Lower lobe of right lung (tissue), 2 donors: Measurements from ENCODE around the gene FEM1B. TPM values are rescaled to one million over a fixed set of nuclear protein-coding genes. Genes with fewer than 3 reads are reported as not detected.

Source experiments
- ATAC-seq, 2 donors: fragments of 200-7000 bp; cut with Tn5 transposase; one replicate each; pipeline ENCODE4 v1.9.1; 2020 to 2022; ENCODE audit warnings: mild to moderate bottlenecking in 2 of 2, moderate library complexity in 2 of 2
- DNase-seq: peaks from one replicate; pipeline ENCODE4 v3.0.0-alpha.2; 2020
- H3K27ac ChIP-seq: fragments of 200-600 bp; one replicate; pipeline ENCODE4 v1.8.0; 2022
- H3K27me3 ChIP-seq: fragments of 200-600 bp; one replicate; pipeline ENCODE4 v1.8.0; 2022; ENCODE audit warnings: low read depth
- H3K36me3 ChIP-seq: fragments of 200-600 bp; one replicate; pipeline ENCODE4 v1.8.0; 2022; ENCODE audit warnings: mild to moderate bottlenecking
- H3K4me1 ChIP-seq: fragments of 200-600 bp; one replicate; pipeline ENCODE4 v1.8.0; 2022
- H3K4me3 ChIP-seq: fragments of 200-600 bp; one replicate; pipeline ENCODE4 v1.8.0; 2022; ENCODE audit warnings: mild to moderate bottlenecking
- H3K9me3 ChIP-seq: fragments of 200-600 bp; one replicate; pipeline ENCODE4 v1.8.0; 2022
- intact Hi-C: fragments of 100-400 bp; cut with DNase I; formaldehyde crosslinking; loops from one replicate; pipeline ENCODE4 v1.11.0; 2022
- total RNA-seq: library from RNA; stranded (reverse); fragmentation: NEBNext Ultra II Directional; extraction: Animal tissue kit (Norgen Biotek cat#: 25700); gene quantifications from one replicate; pipeline ENCODE4 v1.2.1, GENCODE V29; 2021
- TF ChIP-seq, protein P1 (sequence below): fragments of 200-600 bp; IDR thresholded peaks from one replicate; pipeline ENCODE4 v1.8.0; 2022; ENCODE audit warnings: antibody characterized with exemption, mild to moderate bottlenecking
- donor health status: DM: no; HTN: yes; CAD: no; lungs with severe emphysema.

FEM1B gene
- total RNA-seq, 1 donor from 2014 or later: 55.3 TPM

DNA sequence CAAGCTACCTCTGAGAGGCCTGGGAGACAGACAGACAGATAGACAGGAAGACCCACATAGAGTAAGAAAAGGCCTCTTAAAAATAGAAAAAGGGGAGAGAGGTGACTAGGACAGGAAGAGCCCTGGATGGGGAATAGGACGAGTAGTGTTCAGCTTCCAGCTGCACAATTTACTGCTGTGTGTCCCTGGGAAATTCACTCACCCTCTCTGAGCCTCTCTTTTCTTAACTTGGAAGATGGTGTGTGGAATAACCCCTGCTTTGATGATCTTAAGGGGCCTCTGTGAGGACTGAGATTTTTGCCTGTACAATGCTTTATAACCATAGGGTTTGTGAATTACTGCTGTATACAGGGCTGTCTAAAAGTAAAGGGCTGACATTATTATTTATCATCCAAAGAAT is 37.5 kb downstream of the FEM1B start:
- Histone ChIP-seq H3K9me3 (no peaks in the 10 kb centered on the region), H3K4me3 (no peak overlapping the region), H3K4me1 (no peaks in the 10 kb centered on the region), H3K27me3 (peaks cover 6% of the 10 kb centered on the region), H3K36me3 (no peaks in the 10 kb centered on the region), H3K27ac (no peak overlapping the region)
- no peak for ATAC-seq
- DNase-seq: no peak
- intact Hi-C loops: no loop called here
- TF ChIP-seq, protein P1, sequence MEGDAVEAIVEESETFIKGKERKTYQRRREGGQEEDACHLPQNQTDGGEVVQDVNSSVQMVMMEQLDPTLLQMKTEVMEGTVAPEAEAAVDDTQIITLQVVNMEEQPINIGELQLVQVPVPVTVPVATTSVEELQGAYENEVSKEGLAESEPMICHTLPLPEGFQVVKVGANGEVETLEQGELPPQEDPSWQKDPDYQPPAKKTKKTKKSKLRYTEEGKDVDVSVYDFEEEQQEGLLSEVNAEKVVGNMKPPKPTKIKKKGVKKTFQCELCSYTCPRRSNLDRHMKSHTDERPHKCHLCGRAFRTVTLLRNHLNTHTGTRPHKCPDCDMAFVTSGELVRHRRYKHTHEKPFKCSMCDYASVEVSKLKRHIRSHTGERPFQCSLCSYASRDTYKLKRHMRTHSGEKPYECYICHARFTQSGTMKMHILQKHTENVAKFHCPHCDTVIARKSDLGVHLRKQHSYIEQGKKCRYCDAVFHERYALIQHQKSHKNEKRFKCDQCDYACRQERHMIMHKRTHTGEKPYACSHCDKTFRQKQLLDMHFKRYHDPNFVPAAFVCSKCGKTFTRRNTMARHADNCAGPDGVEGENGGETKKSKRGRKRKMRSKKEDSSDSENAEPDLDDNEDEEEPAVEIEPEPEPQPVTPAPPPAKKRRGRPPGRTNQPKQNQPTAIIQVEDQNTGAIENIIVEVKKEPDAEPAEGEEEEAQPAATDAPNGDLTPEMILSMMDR: no peak

DNA sequence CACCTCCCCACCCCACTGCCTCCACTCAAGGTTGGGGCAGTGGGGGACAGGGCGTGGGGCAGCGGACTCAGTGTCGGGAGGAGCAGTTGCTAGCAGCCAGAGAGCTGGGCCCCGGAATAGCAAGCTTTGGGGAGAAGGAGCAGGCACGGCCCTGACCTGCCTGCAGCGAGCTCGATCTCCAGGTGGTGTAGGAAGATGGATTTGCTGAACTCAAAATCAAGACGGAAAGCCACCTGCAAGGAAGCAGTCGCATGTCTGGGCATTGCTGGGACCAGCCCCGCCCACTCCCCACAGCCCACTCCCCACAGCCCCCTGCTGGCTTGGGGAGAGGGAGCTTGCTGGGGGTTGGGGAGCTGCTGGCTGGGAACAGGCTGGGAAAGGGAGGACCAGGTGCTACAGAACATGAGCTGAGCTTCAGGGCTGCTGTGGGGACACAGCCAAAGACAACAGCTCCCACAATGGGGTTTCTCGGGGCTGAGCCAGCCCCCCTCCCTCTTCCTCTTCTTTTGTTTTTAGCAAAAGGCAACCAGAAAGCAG is 38.0 kb downstream of the FEM1B start:
- H3K4me3 ChIP-seq: no peak overlapping the region
- H3K9me3 ChIP-seq: no peaks in the 10 kb centered on the region
- H3K4me1 ChIP-seq: no peaks in the 10 kb centered on the region
- intact Hi-C loops: no loop called here
- H3K27ac ChIP-seq: no peak overlapping the region
- ATAC-seq (no peak), DNase-seq (no peak)
- no peaks in the 10 kb centered on the region for H3K36me3 ChIP-seq
- H3K27me3 ChIP-seq: peaks cover 6% of the 10 kb centered on the region
- TF ChIP-seq, protein P1: no peak

DNA sequence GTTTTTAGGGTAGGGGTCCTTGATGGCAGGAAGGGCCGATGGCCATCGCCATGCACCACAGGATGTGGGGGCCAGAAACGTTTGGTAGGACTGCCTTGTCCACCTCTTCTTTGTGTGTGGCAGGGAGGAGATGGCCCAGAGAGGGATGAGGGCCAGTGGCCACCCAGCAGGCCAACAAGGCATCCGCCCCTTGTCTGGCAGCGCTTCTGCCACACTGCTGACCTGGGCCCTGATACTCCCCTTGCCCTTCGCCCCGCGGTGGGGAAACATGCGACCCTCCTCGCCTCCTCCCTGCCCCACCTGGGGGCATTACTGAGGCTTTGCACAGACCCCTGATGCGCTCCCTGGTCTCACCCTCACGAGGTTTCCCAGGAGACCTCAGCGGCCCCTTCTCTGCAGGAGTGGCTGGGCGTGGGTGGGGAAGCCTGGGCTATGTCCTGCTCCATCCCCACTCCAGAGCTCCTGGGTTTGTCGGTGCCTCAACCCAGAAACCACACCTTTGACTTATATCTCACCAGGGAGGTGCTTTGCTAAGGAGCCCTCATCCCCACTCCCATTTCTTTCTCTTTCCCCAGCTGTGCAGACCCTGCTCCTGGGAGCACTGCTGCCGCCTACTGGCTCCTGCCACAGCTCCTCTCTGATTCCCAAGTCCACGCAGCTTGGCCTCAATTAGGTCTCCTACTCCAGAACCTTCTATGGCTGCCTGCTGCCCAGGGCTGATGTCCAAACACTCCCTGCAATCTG is 38.7 kb downstream of the FEM1B start:
- intact Hi-C loops: no loop called here
- H3K27me3 ChIP-seq: peaks cover 6% of the 10 kb centered on the region
- ATAC-seq (no peak), DNase-seq (no peak)
- no peak overlapping the region for H3K4me3 ChIP-seq
- no peaks in the 10 kb centered on the region for H3K36me3 ChIP-seq
- no peaks in the 10 kb centered on the region for H3K9me3 ChIP-seq
- no peaks in the 10 kb centered on the region for H3K4me1 ChIP-seq
- H3K27ac ChIP-seq: no peak overlapping the region
- TF ChIP-seq, protein P1: no peak

DNA sequence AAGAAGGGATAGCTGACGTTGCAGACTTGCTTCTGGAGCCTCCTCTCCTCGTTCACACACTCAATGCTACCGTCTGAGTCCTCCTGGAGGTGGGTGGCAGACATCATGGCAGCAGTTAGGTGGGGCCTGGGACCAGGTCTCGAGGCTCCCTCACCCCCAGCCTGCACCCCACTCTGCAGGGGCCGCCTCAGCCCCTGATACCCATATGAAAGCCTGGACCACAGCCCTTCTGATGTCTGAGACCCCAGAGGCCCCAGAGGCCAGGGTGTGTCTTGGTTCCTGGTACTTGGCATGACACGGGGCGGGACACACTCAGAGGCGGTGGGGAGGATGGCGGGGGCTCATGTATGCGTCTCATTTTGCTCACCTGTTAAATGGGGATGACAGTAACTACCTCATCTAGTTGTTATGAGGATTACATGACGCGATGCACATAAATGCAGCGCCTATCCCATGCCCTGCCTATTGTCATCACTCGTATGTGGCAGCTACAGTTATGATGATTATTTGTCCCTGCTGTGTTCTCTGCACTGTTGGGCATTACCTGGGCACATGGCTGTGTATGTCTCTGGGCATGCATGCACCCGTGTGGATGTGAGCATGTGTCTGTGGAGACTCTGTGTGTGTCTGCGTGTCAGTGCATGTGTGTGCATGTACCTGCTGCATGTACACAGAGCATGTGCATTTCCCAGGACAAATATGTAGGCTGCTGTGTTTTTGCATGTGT is 39.9 kb downstream of the FEM1B start:
- Histone ChIP-seq H3K27me3 (peaks cover 6% of the 10 kb centered on the region), H3K36me3 (no peaks in the 10 kb centered on the region), H3K4me3 (no peak overlapping the region), H3K9me3 (no peaks in the 10 kb centered on the region), H3K27ac (no peak overlapping the region), H3K4me1 (no peaks in the 10 kb centered on the region)
- ATAC-seq (no peak), DNase-seq (no peak)
- intact Hi-C loops: no loop called here
- TF ChIP-seq, protein P1: no peak

DNA sequence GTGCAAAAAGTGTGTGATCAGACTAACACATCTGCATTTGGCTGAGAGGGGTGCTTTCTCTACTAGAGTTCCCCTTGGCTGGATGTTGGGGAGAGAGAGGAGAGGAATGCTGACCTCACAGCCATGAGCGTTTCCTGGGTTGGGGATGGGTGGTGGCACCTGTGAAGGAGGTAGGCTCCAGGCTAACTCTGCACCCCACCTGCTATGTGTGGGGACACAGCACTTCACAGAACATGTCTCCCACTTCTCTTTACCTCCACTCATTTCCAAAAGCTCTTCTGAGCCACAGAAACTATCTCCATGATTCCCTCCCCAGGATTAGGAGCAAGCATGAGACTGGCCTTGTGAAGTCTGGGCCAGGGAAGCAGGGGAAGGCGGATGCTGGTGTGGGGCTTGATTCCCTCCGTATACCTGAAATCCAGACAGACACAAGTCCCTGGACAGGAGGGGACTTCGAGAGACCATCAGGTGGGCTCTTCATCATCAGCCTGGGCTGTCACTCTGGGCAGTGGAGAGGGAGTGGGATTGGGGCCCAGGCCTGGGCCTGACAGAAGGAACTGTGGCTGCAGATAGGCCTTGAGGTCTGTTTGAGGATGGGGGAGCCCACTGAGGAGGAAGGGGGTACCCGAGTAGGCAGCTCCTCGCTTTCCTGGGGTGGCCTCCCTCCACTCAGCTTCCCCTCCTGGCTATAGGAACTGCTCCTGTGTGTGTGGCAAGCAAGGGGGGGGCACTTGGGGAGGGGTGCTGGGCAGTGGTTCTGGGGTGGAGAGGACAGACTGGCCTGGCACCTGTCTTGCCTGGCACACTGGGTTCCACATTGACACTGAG is 40.7 kb downstream of the FEM1B start:
- peaks cover 6% of the 10 kb centered on the region for H3K27me3 ChIP-seq
- H3K4me3 ChIP-seq: no peak overlapping the region
- no peak overlapping the region for H3K27ac ChIP-seq
- ATAC-seq: no peak
- no peaks in the 10 kb centered on the region for H3K36me3 ChIP-seq
- no peaks in the 10 kb centered on the region for H3K9me3 ChIP-seq
- no peak for DNase-seq
- TF ChIP-seq, protein P1: no peak
- H3K4me1 ChIP-seq: no peaks in the 10 kb centered on the region
- intact Hi-C loops: no loop called here
